Neural cell (in vitro differentiated cells): ENCODE results near the gene KYAT1. TPM values are rescaled to one million over a fixed set of nuclear protein-coding genes. Genes with fewer than 3 reads are reported as not detected.

Source experiments
- H2AFZ ChIP-seq: fragments of 200-600, 300-800 bp; sonication (generic), shearing (Covaris generic); 2 replicates; pipeline ENCODE4 v1.6.0; 2014; ENCODE audit warnings: low read depth, mild to moderate bottlenecking, antibody characterized with exemption, low read length, moderate library complexity
- H3F3A ChIP-seq: fragments of 200-600 bp; shearing (Covaris generic); 2 replicates; pipeline ENCODE4 v1.6.1; 2016; ENCODE audit warnings: mild to moderate bottlenecking, moderate library complexity, mixed read lengths, antibody characterized with exemption, low read length; ENCODE audit not compliant: insufficient read depth, poor library complexity, severe bottlenecking
- H3K27ac ChIP-seq: fragments of 200-600, 300-800 bp; sonication (generic), shearing (Covaris generic); 2 replicates; pipeline ENCODE4 v1.5.1; 2014; ENCODE audit warnings: mild to moderate bottlenecking, low read length, moderate library complexity
- H3K27me3 ChIP-seq: fragments of 300-800, 200-600 bp; sonication (generic), shearing (Covaris generic); 2 replicates; pipeline ENCODE4 v1.6.0; 2014; ENCODE audit warnings: mild to moderate bottlenecking, low read depth, low read length, moderate library complexity; ENCODE audit not compliant: insufficient read depth
- H3K36me3 ChIP-seq: fragments of 300-800, 200-600 bp; sonication (generic), shearing (Covaris generic); 2 replicates; pipeline ENCODE4 v1.5.1; 2014; ENCODE audit warnings: mild to moderate bottlenecking, antibody characterized with exemption, low read length, moderate library complexity; ENCODE audit not compliant: insufficient read depth
- H3K4me2 ChIP-seq: fragments of 300-800, 200-600 bp; sonication (generic), shearing (Covaris generic); 2 replicates; pipeline ENCODE4 v1.6.0; 2014; ENCODE audit warnings: mild to moderate bottlenecking, low read length
- H3K4me3 ChIP-seq: fragments of 300-800, 200-600 bp; sonication (generic), shearing (Covaris generic); 2 replicates; pipeline ENCODE4 v1.5.1; 2014; ENCODE audit warnings: mild to moderate bottlenecking, low read length, moderate library complexity
- H3K79me2 ChIP-seq: fragments of 200-600 bp; shearing (Covaris generic); replicated peaks from 2 replicates; pipeline ENCODE4 v1.6.0; 2014; ENCODE audit warnings: mild to moderate bottlenecking, low read length, moderate library complexity; ENCODE audit not compliant: insufficient read depth
- H3K9ac ChIP-seq: fragments of 300-800, 200-600 bp; sonication (generic), shearing (Covaris generic); 2 replicates; pipeline ENCODE4 v1.6.1; 2016; ENCODE audit warnings: mild to moderate bottlenecking, low read length, mixed read lengths
- H3K9me2 ChIP-seq: fragments of 200-600 bp; shearing (Covaris generic); 2 replicates; pipeline ENCODE4 v1.6.1; 2016; ENCODE audit warnings: mild to moderate bottlenecking, low read length, mixed read lengths; ENCODE audit not compliant: insufficient read depth
- H3K9me3 ChIP-seq: fragments of 200-600, 300-800 bp; sonication (generic), shearing (Covaris generic); 2 replicates; pipeline ENCODE4 v1.6.1; 2016; ENCODE audit warnings: mild to moderate bottlenecking, mixed run types, low read length, moderate library complexity, mixed read lengths
- H4K20me1 ChIP-seq: fragments of 200-600 bp; shearing (Covaris generic); 2 replicates; pipeline ENCODE4 v1.6.1; 2016; ENCODE audit warnings: mild to moderate bottlenecking, mixed run types; ENCODE audit not compliant: insufficient read depth
- CTCF ChIP-seq: fragments of 450-650 bp; IDR thresholded peaks from 2 replicates; pipeline ENCODE4 v1.5.1; 2014; ENCODE audit warnings: antibody characterized with exemption, mild to moderate bottlenecking, moderate library complexity; ENCODE audit not compliant: poor library complexity, severe bottlenecking
- EP300 ChIP-seq: fragments of 450-650 bp; conservative IDR thresholded peaks from 2 replicates; pipeline ENCODE4 v1.6.1; 2014; ENCODE audit warnings: antibody characterized with exemption, mild to moderate bottlenecking, moderate library complexity; ENCODE audit not compliant: poor library complexity, severe bottlenecking
- EZH2 ChIP-seq: fragments of 200-600, 300-800 bp; shearing (Covaris generic), sonication (generic); IDR thresholded peaks from 2 replicates; pipeline ENCODE4 v1.6.1; 2014; ENCODE audit warnings: antibody characterized with exemption, low read length, borderline replicate concordance, mild to moderate bottlenecking; ENCODE audit not compliant: insufficient read depth, poor library complexity, severe bottlenecking
- MXI1 ChIP-seq: fragments of 450-650 bp; conservative IDR thresholded peaks from 2 replicates; pipeline ENCODE4 v1.6.1; 2014; ENCODE audit warnings: antibody characterized with exemption, mild to moderate bottlenecking; ENCODE audit not compliant: poor library complexity, severe bottlenecking
- POLR2AphosphoS5 ChIP-seq: IDR thresholded peaks from 2 replicates; pipeline ENCODE4 v1.6.1; 2012
- RAD21 ChIP-seq: fragments of 450-650 bp; conservative IDR thresholded peaks from 2 replicates; pipeline ENCODE4 v1.6.1; 2014; ENCODE audit warnings: antibody characterized with exemption, mild to moderate bottlenecking, moderate library complexity
- REST ChIP-seq: IDR thresholded peaks from 2 replicates; pipeline ENCODE4 v1.6.1; 2012; ENCODE audit warnings: borderline replicate concordance
- SMC3 ChIP-seq: fragments of 450-650 bp; conservative IDR thresholded peaks from 2 replicates; pipeline ENCODE4 v1.6.1; 2014; ENCODE audit warnings: antibody characterized with exemption, mild to moderate bottlenecking, moderate library complexity; ENCODE audit not compliant: poor library complexity
- TAF1 ChIP-seq: IDR thresholded peaks from 2 replicates; pipeline ENCODE4 v1.6.1; 2012; ENCODE audit warnings: low read depth
- polyA plus RNA-seq: library from polyadenylated mRNA; depleted of rRNA; stranded (reverse); fragments of >200 nt; gene quantifications from 2 replicates; pipeline ENCODE4 v1.2.3, GENCODE V29; 2014

Gene KYAT1
- polyA plus RNA-seq, 1 donor from 2014 or later = 22.6 TPM

- Histone ChIP-seq H3K27ac (no peak overlapping the region), H3K36me3 (no peaks in the 10 kb centered on the region), H3K27me3 (no peaks in the 10 kb centered on the region), H3K4me2 (no peak overlapping the region), H4K20me1 (no peaks in the 10 kb centered on the region), H3F3A (no peaks in the 10 kb centered on the region), H3K9me3 (no peaks in the 10 kb centered on the region), H3K9me2 (no peaks in the 10 kb centered on the region), H2AFZ (no peak overlapping the region), H3K9ac (no peak overlapping the region), H3K79me2 (no peaks in the 10 kb centered on the region), H3K4me3 (no peak overlapping the region)
- TF ChIP-seq EP300 (no peak), POLR2AphosphoS5 (no peak), RAD21 (no peak), SMC3 (no peak), TAF1 (no peak), MXI1 (no peak), EZH2 (no peak), CTCF (no peak), REST (no peak)
Measured at GRCh38 chr9:128820665-128821583, 60.8 kb downstream of the KYAT1 start.

GRCh38 chr9:128819716-128820664 is 61.8 kb downstream of the KYAT1 start:
- no peak overlapping the region for H2AFZ ChIP-seq
- TF ChIP-seq POLR2AphosphoS5 (no peak), EP300 (no peak), CTCF (no peak), REST (no peak), RAD21 (no peak), MXI1 (no peak), EZH2 (no peak), TAF1 (no peak), SMC3 (no peak)
- H3K4me3 ChIP-seq = peak overlapping the region; percentile 93
- no peaks in the 10 kb centered on the region for H3F3A ChIP-seq
- H3K9me3 ChIP-seq = no peaks in the 10 kb centered on the region
- H3K9me2 ChIP-seq = no peaks in the 10 kb centered on the region
- H3K27me3 ChIP-seq = no peaks in the 10 kb centered on the region
- H3K36me3 ChIP-seq = no peaks in the 10 kb centered on the region
- peak overlapping the region; percentile 71 for H3K9ac ChIP-seq
- no peaks in the 10 kb centered on the region for H3K79me2 ChIP-seq
- no peaks in the 10 kb centered on the region for H4K20me1 ChIP-seq
- H3K27ac ChIP-seq = peak overlapping the region; percentile 24
- H3K4me2 ChIP-seq = peak overlapping the region; percentile 84
